Measurements from ENCODE around the gene MESP2. TPM values are rescaled to one million over a fixed set of nuclear protein-coding genes. Genes with fewer than 3 reads are reported as not detected.
"Not testable (repeated sequence)": the region's sequence is repeated elsewhere in the genome, so short reads cannot be mapped to it uniquely, and the experiment has no call there.

The MESP2 gene
- total RNA-seq, 1 donor from 2014 or later: not detected

DNA sequence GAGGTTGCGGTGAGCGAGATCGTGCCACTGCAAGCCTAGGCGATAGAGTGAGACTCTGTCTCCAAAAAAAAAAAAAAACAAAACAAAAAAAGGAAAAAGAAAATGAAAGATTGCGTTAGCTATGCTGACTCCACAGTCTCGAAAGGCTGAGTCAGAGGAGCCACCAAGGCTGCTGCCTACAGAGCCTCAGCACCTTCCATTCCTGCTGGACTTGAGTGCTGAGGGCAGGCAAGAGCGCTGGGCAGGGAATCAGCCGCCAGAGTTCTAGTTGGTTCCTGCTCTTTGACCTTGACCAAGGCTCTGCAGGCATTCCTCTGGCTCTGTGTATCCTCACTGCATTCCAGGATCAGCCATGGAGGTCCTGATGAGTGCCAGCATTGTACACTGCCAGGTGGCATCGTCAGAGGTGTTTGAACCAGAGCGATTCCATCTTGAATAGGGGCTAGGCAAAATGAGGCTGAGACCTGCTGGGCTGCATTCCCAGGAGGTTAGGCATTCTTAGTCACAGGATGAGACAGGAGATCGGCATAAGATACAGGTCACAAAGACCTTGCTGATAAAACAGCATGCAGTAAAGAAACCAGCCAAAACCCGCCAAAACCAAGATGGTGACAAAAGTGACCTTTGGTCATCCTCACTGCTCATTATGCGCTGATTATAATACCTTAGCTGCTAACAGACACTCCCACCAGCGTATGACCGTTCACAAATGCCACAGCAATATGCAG is 5.9 kb downstream of the MESP2 start:
- no peak for DNase-seq

GRCh38 chr15:89782619-89782950 is 6.5 kb downstream of the MESP2 start:
- not testable (repeated sequence) for DNase-seq

GRCh38 chr15:89783111-89783860 is 7.2 kb downstream of the MESP2 start:
- no peak for DNase-seq

- DNase-seq: no peak
Measured at GRCh38 chr15:89783861-89784685, 7.9 kb downstream of the MESP2 start.

DNA sequence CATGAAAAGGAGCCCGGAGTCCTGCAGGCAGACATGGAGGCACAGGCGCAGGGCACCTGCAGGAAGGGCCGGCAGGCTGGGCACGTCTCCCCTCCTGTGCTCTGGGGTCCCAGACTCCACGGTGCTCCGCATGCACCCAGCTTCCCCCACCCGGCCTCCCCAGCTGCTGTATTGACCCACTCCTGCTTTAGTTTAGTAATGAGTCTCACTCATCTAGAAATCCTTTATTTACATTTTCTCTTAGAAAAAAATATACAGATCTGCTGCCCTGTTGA is 8.5 kb downstream of the MESP2 start:
- no peak for DNase-seq

- DNase-seq: no peak
Measured at GRCh38 chr15:89785064-89785773, 9.1 kb downstream of the MESP2 start.

DNA sequence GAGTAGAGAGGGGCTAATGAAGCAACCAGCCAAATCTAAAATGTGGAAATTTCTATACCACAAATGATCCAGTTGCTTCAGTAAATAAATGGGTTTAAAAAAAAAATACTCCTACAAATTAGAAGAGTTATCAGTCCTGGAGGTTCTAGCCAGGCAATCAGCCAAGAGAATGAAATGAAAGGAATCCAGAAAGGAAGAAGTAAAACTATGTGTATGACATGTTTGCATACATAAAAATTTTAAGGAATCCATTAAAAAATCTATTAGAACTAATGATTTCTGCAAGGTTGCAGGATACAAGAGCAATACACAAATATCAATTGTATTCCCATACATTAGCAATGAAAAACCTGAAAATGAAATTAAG is 9.6 kb downstream of the MESP2 start:
- no peak for DNase-seq

- DNase-seq: no peak
Measured at GRCh38 chr15:89787944-89788343, 11.8 kb downstream of the MESP2 start.

DNA sequence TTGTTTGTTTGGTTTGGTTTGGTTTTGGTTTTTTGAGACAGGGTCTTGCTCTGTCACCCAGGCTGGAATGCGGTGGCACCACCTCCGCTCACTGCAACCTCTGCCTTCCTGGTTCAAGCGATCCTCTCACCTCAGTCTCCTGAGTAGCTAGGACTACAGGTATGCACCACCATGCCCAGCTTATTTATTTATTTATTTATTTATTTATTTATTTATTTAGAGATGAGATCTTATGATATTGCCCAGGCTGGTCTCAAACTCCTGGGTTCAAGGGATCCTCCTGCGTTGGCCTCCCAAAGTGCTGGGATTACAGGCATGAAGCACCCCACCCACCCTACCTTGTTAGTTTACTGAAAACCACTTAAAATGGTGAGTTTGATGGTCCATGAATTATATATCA is 12.5 kb downstream of the MESP2 start:
- not testable (repeated sequence) for DNase-seq

DNA sequence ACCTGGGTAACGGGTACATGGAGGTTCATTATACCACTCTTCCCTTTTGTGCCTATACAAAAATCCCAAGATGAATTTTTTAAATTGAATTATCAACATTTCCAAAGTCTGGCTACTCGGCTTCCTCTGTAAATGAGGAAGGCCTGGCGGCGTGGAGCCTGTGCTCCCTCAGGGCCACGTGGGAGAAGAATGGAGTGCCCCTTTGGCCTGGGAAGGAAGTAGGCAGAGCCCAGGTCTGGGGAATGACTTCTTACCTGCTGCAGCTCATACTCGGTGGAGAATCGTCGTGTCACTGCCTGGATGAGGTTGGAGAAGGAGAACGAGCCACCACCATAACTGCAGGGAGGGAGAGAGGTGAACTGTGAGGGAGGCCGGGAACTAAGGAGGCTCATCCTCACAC is 14.1 kb downstream of the MESP2 start:
- DNase-seq: no peak

- no peak for DNase-seq
Measured at GRCh38 chr15:89790661-89791060, 14.5 kb downstream of the MESP2 start.

GRCh38 chr15:89792106-89792805 is 16.1 kb downstream of the MESP2 start:
- no peak for DNase-seq

DNA sequence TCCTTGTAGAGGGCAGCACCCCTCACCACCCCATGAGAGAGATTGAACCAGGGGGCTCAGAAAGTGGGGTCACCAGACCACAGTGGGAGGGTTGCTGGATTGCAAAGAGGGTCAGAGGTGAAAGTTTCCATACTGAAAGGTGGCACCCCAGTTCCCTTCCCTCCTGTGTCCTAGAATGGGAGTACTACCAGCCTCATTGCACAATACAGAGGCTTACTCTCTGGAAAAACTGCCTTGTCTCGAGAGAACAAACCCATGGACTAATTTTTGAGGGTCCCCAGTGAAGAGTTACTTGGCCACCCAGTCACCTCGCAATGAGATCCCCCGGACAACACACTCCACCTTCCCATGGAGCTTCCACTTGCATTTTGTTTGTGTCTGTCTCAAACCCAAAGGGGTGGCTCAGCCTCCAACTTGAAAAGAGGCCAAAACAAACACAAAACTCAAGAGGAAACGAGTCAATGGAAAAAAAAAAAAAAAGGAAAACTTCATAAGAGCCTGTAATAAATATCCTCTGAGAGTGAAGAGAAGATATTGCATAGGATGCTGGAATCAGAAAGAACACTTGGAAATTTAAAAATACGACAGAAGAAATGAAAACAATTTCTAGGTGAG is 18.6 kb downstream of the MESP2 start:
- no peak for DNase-seq

DNA sequence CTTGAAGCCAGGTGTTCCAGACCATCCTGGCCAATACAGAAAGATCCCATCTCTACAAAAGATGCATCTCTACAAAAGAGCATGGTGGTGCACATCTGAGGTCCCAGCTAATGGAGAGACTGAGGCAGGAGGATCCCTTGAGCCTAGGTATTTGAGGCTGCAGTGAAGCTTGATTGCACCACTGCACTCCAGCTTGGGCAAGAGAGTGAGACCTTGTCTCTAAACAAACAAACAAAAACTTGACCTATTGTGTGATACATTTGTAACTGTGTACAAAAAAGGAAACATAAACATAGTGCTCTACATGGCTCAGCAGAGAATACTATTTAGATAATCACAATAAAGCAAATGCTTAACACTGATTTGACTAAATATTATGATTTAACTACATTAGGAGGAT is 19.9 kb downstream of the MESP2 start:
- DNase-seq: no peak

- no peak for DNase-seq
Measured at GRCh38 chr15:89797678-89798201, 21.6 kb downstream of the MESP2 start.

DNA sequence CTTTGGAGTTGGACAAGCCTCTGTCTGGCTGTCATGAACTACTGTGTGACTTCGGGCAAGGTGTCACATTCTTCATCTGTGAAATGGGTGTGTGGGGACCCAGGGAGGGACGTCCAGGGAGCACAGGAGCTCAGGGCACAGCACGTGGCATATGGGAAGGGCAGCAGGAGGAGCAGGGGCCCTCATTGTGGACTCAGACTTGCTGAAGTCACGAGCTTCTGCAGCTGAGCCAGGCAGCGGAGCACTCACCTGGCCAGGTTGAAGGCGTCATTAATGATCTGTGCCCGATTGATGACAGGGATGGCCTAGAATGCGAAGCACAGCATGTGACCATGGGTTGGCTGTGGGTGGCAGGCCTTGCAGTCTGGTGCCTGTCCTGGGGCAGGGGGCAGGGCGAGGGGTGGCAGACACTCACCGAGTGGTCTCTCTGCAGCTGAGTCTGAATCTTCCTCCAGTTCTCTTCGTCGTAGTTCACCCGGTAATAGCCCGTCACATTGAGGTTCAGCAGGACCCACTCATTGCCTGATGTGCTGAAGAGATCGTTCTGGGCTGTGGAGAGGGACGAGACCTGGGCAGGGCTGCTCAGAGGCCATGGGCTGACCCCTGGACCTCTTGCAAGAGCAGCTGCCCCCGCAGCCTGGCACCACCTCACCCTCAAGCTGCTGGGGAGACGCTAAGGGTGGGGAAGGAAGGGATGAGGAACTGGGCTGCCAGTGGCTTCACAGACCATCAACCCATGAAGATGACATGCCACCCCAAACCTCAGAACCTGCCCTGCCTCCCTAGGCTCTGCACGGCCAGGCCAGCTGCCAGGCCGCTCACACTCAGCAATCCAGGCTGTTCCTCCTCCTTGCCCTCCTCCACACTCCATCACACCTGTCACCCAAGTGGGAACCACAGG is 23.1 kb downstream of the MESP2 start:
- no peak for DNase-seq

DNA sequence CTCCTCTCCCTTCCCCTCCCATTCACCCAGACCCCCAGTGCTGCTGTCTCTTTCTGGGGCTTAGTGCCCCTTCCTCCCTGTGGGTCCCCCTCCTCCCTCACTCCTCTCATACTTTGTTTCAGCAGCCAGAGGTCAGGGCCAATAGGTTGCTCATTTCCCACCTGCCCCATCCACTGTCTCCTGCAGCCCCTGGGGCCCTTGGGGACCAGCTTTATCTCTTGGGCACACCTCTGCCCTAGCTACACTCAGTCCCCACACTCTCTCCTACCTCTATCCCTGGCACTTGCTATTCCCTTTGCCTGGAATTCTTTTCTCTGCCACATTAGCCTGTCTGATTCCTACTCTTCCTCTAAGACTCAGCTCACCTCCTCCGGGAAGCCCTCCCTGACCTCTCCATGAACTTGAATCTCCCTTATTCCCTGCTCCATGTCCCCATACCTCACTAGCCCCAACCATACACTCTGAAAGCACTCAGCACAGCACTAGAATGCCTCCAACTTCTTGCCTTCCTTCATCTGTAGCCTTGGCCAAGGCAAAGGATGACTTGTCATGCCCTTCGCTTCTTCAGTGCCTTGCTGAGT is 23.9 kb downstream of the MESP2 start:
- DNase-seq: no peak

DNA sequence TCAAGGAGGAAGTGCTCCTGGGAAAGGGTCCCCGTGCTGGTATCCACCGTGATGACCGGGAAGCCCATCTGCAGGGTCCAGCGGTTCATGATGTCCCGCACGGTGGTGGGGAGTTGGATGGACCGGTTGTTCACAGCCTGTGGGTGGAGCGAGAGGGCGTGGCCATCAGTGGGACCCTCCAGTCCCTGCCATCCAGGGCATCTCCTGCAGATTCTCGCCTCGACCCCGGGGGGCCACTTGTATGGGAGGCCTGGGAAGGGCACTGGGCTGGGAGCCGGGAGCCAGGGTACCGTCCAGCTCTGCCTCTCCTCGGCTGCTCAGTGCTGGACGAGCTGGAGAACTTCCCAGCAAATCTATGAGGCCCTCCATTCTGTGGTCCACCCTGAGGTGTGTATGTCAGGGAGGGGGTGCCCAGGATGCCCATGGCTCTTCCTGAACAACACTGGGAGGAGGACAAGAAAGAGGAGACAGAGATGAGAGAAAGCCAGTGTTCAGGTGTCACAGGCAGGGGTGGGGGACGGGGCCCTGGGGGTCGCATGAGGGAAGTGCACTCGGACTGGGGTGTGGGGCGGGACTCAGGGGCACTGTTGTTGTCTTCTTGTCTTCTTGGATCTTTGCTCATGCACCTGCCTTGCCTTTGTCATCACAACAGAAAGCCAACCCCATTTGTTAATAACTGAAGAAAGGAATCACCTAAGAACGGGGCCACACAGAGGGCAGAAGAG is 25.5 kb downstream of the MESP2 start:
- no peak for DNase-seq

- DNase-seq: no peak
Measured at GRCh38 chr15:89802231-89802928, 26.2 kb downstream of the MESP2 start.
